Testis (tissue), 2 donors: ENCODE results near the gene NCKAP5.

Experiments used
- CTCF ChIP-seq, 3 experiments: fragments of 450-650 bp in 2 of 3; fragments of 200-600 bp in 1 of 3; sonication (generic) in 1 of 3; IDR thresholded peaks; one replicate each; pipeline ENCODE4 v1.5.1; 2016 to 2019; ENCODE audit warnings: antibody characterized with exemption in 3 of 3, mild to moderate bottlenecking in 2 of 3, moderate library complexity in 1 of 3
- POLR2A ChIP-seq: fragments of 450-650 bp; IDR thresholded peaks from one replicate; pipeline ENCODE4 v1.6.1; 2017; ENCODE audit warnings: antibody characterized with exemption, mild to moderate bottlenecking, moderate library complexity

GRCh38 chr2:132998221-132998620, 570.0 kb downstream of the NCKAP5 start:
- TF ChIP-seq CTCF (IDR thresholded peaks at IDR 0.05) (no peak), POLR2A (no peak)
